K562 (cell line): ENCODE data around the gene ZNF566. TPM values are rescaled to one million over a fixed set of nuclear protein-coding genes. Genes with fewer than 3 reads are reported as not detected.

ENCODE experiments used
- ARHGAP35 ChIP-seq: fragments of 450-650 bp; IDR thresholded peaks from 2 replicates; pipeline ENCODE4 v1.6.1; 2018; ENCODE audit not compliant: partially characterized antibody
- ATF1 ChIP-seq, 2 experiments: fragments of 450-650 bp in 1 of 2; IDR thresholded peaks; 2 replicates each; pipeline ENCODE4 v1.6.1; 2016; ENCODE audit warnings: missing compliant biosample characterization in 1 of 2, missing genetic modification characterization in 1 of 2
- E2F3 ChIP-seq: fragments of 250-450 bp; sonication (Bioruptor Pico); IDR thresholded peaks from 2 replicates; pipeline ENCODE4 v1.4.0; 2020; ENCODE audit warnings: mild to moderate bottlenecking
- GABPA ChIP-seq: fragments of 200-800 bp; sonication (Bioruptor generic); conservative IDR thresholded peaks from 2 replicates; pipeline ENCODE4 v1.6.1; 2016; ENCODE audit warnings: low read depth, missing genetic modification characterization, missing compliant biosample characterization
- GTF3C2 ChIP-seq: IDR thresholded peaks from 3 replicates; pipeline ENCODE4 v1.6.1; 2011; ENCODE audit warnings: borderline replicate concordance, mild to moderate bottlenecking, moderate library complexity; ENCODE audit not compliant: insufficient read length; ENCODE audit errors: extremely low read depth
- HMBOX1 ChIP-seq: sonication (generic); IDR thresholded peaks from 2 replicates; pipeline ENCODE4 v1.6.1; 2016
- PCBP2 ChIP-seq: fragments of 200-400 bp; formaldehyde crosslinking; IDR thresholded peaks from 2 replicates; pipeline ENCODE4 v1.6.1; 2018; ENCODE audit warnings: low read length, low read depth, mild to moderate bottlenecking, moderate library complexity; ENCODE audit not compliant: poor library complexity, severe bottlenecking
- PML ChIP-seq: IDR thresholded peaks from 2 replicates; pipeline ENCODE4 v1.6.1; 2012; ENCODE audit warnings: low read length, inconsistent platforms
- POLR3G ChIP-seq: IDR thresholded peaks from 2 replicates; pipeline ENCODE4 v1.6.1; 2011; ENCODE audit not compliant: insufficient read length, insufficient replicate concordance; ENCODE audit errors: extremely low read depth
- RBM22 ChIP-seq: fragments of 200-400 bp; formaldehyde crosslinking; IDR thresholded peaks from 2 replicates; pipeline ENCODE4 v1.6.1; 2018; ENCODE audit warnings: low read length, low read depth; ENCODE audit not compliant: poor library complexity, severe bottlenecking
- SMARCA4 ChIP-seq: fragments of 450-650 bp; IDR thresholded peaks from 2 replicates; pipeline ENCODE4 v1.6.1; 2016
- SRSF1 ChIP-seq: fragments of 200-400 bp; formaldehyde crosslinking; IDR thresholded peaks from 2 replicates; pipeline ENCODE4 v1.6.1; 2017; ENCODE audit warnings: mild to moderate bottlenecking, low read depth, low read length, moderate library complexity
- STAG1 ChIP-seq: sonication (generic); formaldehyde crosslinking; IDR thresholded peaks from 2 replicates; pipeline ENCODE4 v1.5.0; 2020; ENCODE audit warnings: missing genetic modification reagents, borderline replicate concordance
- TAF1 ChIP-seq: IDR thresholded peaks from 2 replicates; pipeline ENCODE4 v1.6.1; 2011; ENCODE audit warnings: mild to moderate bottlenecking, low read length, moderate library complexity; ENCODE audit not compliant: insufficient read depth, control insufficient read depth, severe bottlenecking; ENCODE audit errors: extremely low read depth
- TAF15 ChIP-seq: fragments of 200-400 bp; formaldehyde crosslinking; IDR thresholded peaks from 2 replicates; pipeline ENCODE4 v1.6.1; 2017; ENCODE audit warnings: mild to moderate bottlenecking, low read depth, low read length, moderate library complexity
- TBL1XR1 ChIP-seq, 2 experiments: IDR thresholded peaks; 2 replicates each; pipeline ENCODE4 v1.6.1; 2012; ENCODE audit warnings: improper control_type of control experiment in 2 of 2, low read length in 2 of 2, mild to moderate bottlenecking in 1 of 2
- ZFPM2 ChIP-seq: fragments of 250-450 bp; sonication (Bioruptor Pico); IDR thresholded peaks from 2 replicates; pipeline ENCODE4 v1.5.1; 2022; ENCODE audit warnings: mild to moderate bottlenecking
- ZNF217 ChIP-seq: sonication (generic); formaldehyde crosslinking; IDR thresholded peaks from 2 replicates; pipeline ENCODE4 v1.8.0; 2022; ENCODE audit warnings: mild to moderate bottlenecking, missing genetic modification reagents
- ZNF717 ChIP-seq: fragments of 250-450 bp; sonication (Bioruptor Pico); IDR thresholded peaks from 2 replicates; pipeline ENCODE4 v1.5.0; 2021
- ZNF778 ChIP-seq: fragments of 450-650 bp; formaldehyde crosslinking; IDR thresholded peaks from 2 replicates; pipeline ENCODE4 v1.4.0; 2020; ENCODE audit warnings: mild to moderate bottlenecking, moderate library complexity
- polyA plus RNA-seq, 8 experiments: library from polyadenylated mRNA; depleted of rRNA in 4 of 8; stranded (reverse) in 5 of 8; unstranded in 3 of 8; fragments of >200 nt; fragmentation: Nextera tagmentation in 2 of 8; fragmentation: Illumina TruSeq in 1 of 8; extraction: Ambion mirVana in 2 of 8; extraction: Trizol in 1 of 8; gene quantifications; 2 replicates each; pipeline versions ENCODE4 v1.2.1 to v1.2.3, GENCODE V29; 2011 to 2014; ENCODE audit warnings: inconsistent platforms in 1 of 8, missing spikeins in 1 of 8
- total RNA-seq, 7 experiments: library from RNA; depleted of rRNA in 6 of 7; stranded (reverse); fragments of >200 nt in 6 of 7; fragmentation: Illumina TruSeq in 2 of 7; extraction: Trizol in 2 of 7; gene quantifications; 2 replicates each; pipeline versions ENCODE4 v1.2.1 to v1.2.3, GENCODE V29; 2011 to 2021; ENCODE audit warnings: low replicate concordance in 1 of 7
- TF ChIP-seq, protein P1 (sequence below): fragments of 250-450 bp; sonication (Bioruptor Pico); IDR thresholded peaks from 2 replicates; pipeline ENCODE4 v1.8.0; 2022; ENCODE audit warnings: inconsistent platforms
- TF ChIP-seq, protein P2 (sequence below): sonication (generic); formaldehyde crosslinking; IDR thresholded peaks from 2 replicates; pipeline ENCODE4 v1.8.0; 2022; ENCODE audit warnings: mild to moderate bottlenecking, missing genetic modification reagents

The ZNF566 gene
- total and polyA plus RNA-seq, 9 of the 15 experiments (the other 6 are each of a cell fraction or from before 2014, with no cell fraction given), result 5.5 to 11.4 (median 9.7) TPM

DNA sequence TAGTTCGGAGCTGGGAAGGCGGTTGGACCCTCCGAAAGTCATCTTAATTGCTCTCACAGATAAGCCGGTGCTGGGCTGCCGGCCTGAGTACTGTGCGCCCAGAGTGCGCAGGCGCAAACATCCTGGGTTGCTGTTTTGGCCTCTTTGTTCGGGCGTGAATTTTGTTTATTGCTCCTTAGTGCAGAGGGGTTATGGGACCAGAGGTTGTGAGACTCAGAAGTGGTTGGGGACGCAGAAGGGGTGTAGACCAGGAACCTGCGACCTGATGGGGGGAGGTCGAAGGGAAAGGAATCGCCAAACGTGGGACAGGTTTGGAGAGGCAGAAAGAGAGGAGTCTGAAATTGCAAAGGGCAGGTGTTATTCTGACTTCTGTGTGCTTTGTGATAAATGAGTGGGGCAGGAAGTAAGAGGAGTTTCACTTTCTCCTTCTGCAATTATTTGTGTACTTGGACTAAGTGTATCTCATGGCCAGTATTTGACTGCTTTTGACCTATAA is 607 bp upstream of the ZNF566 start (continued):
- TF ChIP-seq STAG1 (no peak), SMARCA4 (no peak), SRSF1 (no peak), ZNF717 (CRISPR knock-in tag) (no peak), TAF1 (no peak), ZNF217 (CRISPR knock-in tag) (no peak), ZFPM2 (CRISPR knock-in tag) (no peak), GABPA (no peak), ATF1 (CRISPR knock-in tag; IDR thresholded peaks at IDR 0.05) (no peak), ATF1 (tag; IDR thresholded peaks at IDR 0.05) (0 out of 2 replicates have a peak, but pooled peaks have one; percentile 37), TAF15 (no peak), POLR3G (no peak), ARHGAP35 (no peak), TBL1XR1 (IDR thresholded peaks at IDR 0.05; ENCODE audit: low read length in 2 of 2) (no peak), GTF3C2 (no peak), ZNF778 (CRISPR knock-in tag) (no peak), RBM22 (no peak), E2F3 (CRISPR knock-in tag) (no peak), HMBOX1 (no peak), PML (no peak), PCBP2 (no peak)
- TF ChIP-seq, protein P1, sequence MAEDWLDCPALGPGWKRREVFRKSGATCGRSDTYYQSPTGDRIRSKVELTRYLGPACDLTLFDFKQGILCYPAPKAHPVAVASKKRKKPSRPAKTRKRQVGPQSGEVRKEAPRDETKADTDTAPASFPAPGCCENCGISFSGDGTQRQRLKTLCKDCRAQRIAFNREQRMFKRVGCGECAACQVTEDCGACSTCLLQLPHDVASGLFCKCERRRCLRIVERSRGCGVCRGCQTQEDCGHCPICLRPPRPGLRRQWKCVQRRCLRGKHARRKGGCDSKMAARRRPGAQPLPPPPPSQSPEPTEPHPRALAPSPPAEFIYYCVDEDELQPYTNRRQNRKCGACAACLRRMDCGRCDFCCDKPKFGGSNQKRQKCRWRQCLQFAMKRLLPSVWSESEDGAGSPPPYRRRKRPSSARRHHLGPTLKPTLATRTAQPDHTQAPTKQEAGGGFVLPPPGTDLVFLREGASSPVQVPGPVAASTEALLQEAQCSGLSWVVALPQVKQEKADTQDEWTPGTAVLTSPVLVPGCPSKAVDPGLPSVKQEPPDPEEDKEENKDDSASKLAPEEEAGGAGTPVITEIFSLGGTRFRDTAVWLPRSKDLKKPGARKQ (CRISPR knock-in tag), result 0 out of 2 replicates have a peak, but pooled peaks have one; percentile 28
- TF ChIP-seq, protein P2, sequence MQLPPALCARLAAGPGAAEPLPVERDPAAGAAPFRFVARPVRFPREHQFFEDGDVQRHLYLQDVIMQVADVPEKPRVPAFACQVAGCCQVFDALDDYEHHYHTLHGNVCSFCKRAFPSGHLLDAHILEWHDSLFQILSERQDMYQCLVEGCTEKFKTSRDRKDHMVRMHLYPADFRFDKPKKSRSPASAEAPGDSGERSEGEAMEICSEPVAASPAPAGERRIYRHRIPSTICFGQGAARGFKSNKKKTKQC, result no peak
